Endothelial cell of umbilical vein (primary cell): ENCODE data around the gene BNC2. TPM values are rescaled to one million over a fixed set of nuclear protein-coding genes. Genes with fewer than 3 reads are reported as not detected.

Experiments used
- BruUV-seq: library from RNA; stranded (reverse); fragments of 400-500 nt; replicated peaks from 2 replicates; lab custom pipeline; 2021; lab: Mats Ljungman, UMichigan
- CTCF ChIA-PET: fragments of 300-600, 350-600 bp; sonication (Branson Sonifier 250); formaldehyde crosslinking; loops from one replicate; lab custom pipeline; 2021; ENCODE audit warnings: antibody characterized with exemption, inconsistent platforms; lab: Charles Lee
- POLR2A ChIA-PET: fragments of 300-600, 350-600 bp; sonication (Branson Sonifier 250); formaldehyde crosslinking; loops from one replicate; lab custom pipeline; 2021; ENCODE audit warnings: antibody characterized with exemption, inconsistent platforms; lab: Charles Lee
- DNase-seq: peaks from one replicate; pipeline ENCODE4 v3.0.0-alpha.2; 2011; ENCODE audit warnings: low read depth, low spot score
- FAIRE-seq: peaks from 2 replicates; lab custom pipeline; 2011; peaks lifted over from hg19 to GRCh38; lab: Jason Lieb, UNC
- H2AFZ ChIP-seq: 2 replicates; pipeline ENCODE4 v1.6.0; 2012; ENCODE audit warnings: low read depth, low read length, control low read depth, inconsistent platforms
- H3K27ac ChIP-seq: 2 replicates; pipeline ENCODE4 v1.5.1; 2011; ENCODE audit warnings: low read depth, mild to moderate bottlenecking, control low read depth, low read length, moderate library complexity; ENCODE audit not compliant: insufficient read depth
- H3K27me3 ChIP-seq, 2 experiments: 2 replicates each; pipeline versions ENCODE4 v1.6.0 to v1.6.1; 2011; ENCODE audit warnings: low read length in 2 of 2, mixed read lengths in 1 of 2; ENCODE audit not compliant: control insufficient read depth in 2 of 2, insufficient read depth in 2 of 2
- H3K36me3 ChIP-seq, 2 experiments: 2 replicates in 1 of 2; 3 replicates in 1 of 2; pipeline ENCODE4 v1.5.1; 2011; ENCODE audit warnings: low read length in 2 of 2, mild to moderate bottlenecking in 1 of 2, moderate library complexity in 1 of 2; ENCODE audit not compliant: control insufficient read depth in 2 of 2, insufficient read depth in 2 of 2; ENCODE audit errors: extremely low read depth in 1 of 2
- H3K4me1 ChIP-seq: 3 replicates; pipeline ENCODE4 v1.5.1; 2011; ENCODE audit warnings: mild to moderate bottlenecking, low read length; ENCODE audit not compliant: control insufficient read depth, insufficient read depth; ENCODE audit errors: extremely low read depth
- H3K4me2 ChIP-seq: 2 replicates; pipeline ENCODE4 v1.6.1; 2011; ENCODE audit warnings: low read length, control low read depth, mixed read lengths; ENCODE audit not compliant: insufficient read depth
- H3K4me3 ChIP-seq, 3 experiments: fragments of 200-600 bp in 1 of 3; sonication (generic), shearing (Covaris generic) in 1 of 3; replicated peaks in 1 of 3; 2 replicates each; pipeline ENCODE4 v1.5.1; 2011 to 2016; ENCODE audit warnings: control low read depth in 3 of 3, low read length in 3 of 3, mild to moderate bottlenecking in 2 of 3, inconsistent platforms in 1 of 3, low read depth in 1 of 3, moderate library complexity in 1 of 3; ENCODE audit not compliant: insufficient read depth in 1 of 3
- H3K79me2 ChIP-seq: 2 replicates; pipeline ENCODE4 v1.6.0; 2012; ENCODE audit warnings: low read length, inconsistent platforms; ENCODE audit not compliant: control insufficient read depth, insufficient read depth
- H3K9ac ChIP-seq: replicated peaks from 2 replicates; pipeline ENCODE3; 2011; ENCODE audit warnings: low read length, control low read depth; ENCODE audit not compliant: insufficient read depth; ENCODE audit errors: extremely low read depth
- H3K9me1 ChIP-seq: replicated peaks from 3 replicates; pipeline ENCODE4 v1.6.0; 2011; ENCODE audit warnings: mild to moderate bottlenecking, low read length; ENCODE audit not compliant: control insufficient read depth, insufficient read depth; ENCODE audit errors: extremely low read depth
- H3K9me3 ChIP-seq: replicated peaks from 2 replicates; pipeline ENCODE4 v1.5.1; 2012; ENCODE audit warnings: low read length, inconsistent platforms; ENCODE audit not compliant: control insufficient read depth, insufficient read depth
- H4K20me1 ChIP-seq: replicated peaks from 2 replicates; pipeline ENCODE3; 2011; ENCODE audit warnings: mild to moderate bottlenecking, low read length; ENCODE audit not compliant: control insufficient read depth, insufficient read depth; ENCODE audit errors: extremely low read depth
- CTCF ChIP-seq, 2 donors: IDR thresholded peaks; 1 replicate in 1 of 2; 2 replicates in 1 of 2; pipeline ENCODE4 v1.5.1; 2011; ENCODE audit warnings: low read length in 2 of 2, mild to moderate bottlenecking in 2 of 2, moderate library complexity in 2 of 2, control low read depth in 1 of 2, inconsistent platforms in 1 of 2, low read depth in 1 of 2; ENCODE audit not compliant: insufficient read depth in 1 of 2; ENCODE audit errors: extremely low read depth in 1 of 2
- EZH2 ChIP-seq: IDR thresholded peaks from 2 replicates; pipeline ENCODE4 v1.6.1; 2012; ENCODE audit warnings: borderline replicate concordance, low read depth, mild to moderate bottlenecking, moderate library complexity, low read length, inconsistent platforms; ENCODE audit not compliant: severe bottlenecking
- GATA2 ChIP-seq: IDR thresholded peaks from 2 replicates; pipeline ENCODE4 v1.7.0; 2011; ENCODE audit warnings: low read depth, mild to moderate bottlenecking, moderate library complexity, mixed read lengths, low read length; ENCODE audit not compliant: insufficient read length, insufficient read depth
- JUN ChIP-seq: IDR thresholded peaks from 2 replicates; pipeline ENCODE4 v1.6.1; 2011; ENCODE audit warnings: borderline replicate concordance, low read depth; ENCODE audit not compliant: insufficient read length, insufficient read depth
- MAX ChIP-seq: IDR thresholded peaks from 2 replicates; pipeline ENCODE4 v1.6.1; 2011; ENCODE audit not compliant: insufficient read depth, insufficient read length
- MYC ChIP-seq: IDR thresholded peaks from one replicate; pipeline ENCODE4 v1.6.1; 2011; ENCODE audit warnings: mild to moderate bottlenecking, low read depth, low read length
- POLR2A ChIP-seq: IDR thresholded peaks from 2 replicates; pipeline ENCODE4 v1.6.1; 2012; ENCODE audit warnings: low read depth, mild to moderate bottlenecking, control low read depth, low read length
- POLR2AphosphoS5 ChIP-seq: IDR thresholded peaks from 2 replicates; pipeline ENCODE4 v1.6.1; 2012; ENCODE audit warnings: low read depth, mild to moderate bottlenecking, control low read depth, low read length, moderate library complexity; ENCODE audit not compliant: insufficient read depth
- dilution Hi-C: fragments of 300-500 bp; cut with MboI; formaldehyde crosslinking; loops from one replicate; pipeline ENCODE4 v1.15.0; 2019; ENCODE audit warnings: low sequenced_read_pairs; ENCODE audit not compliant: extremely low pct_ligation_motif_present
- intact Hi-C: fragments of 100-400 bp; cut with micrococcal nuclease; formaldehyde crosslinking; loops from one replicate; pipeline ENCODE4 v1.10.0; 2022
- polyA plus RNA-seq, 4 experiments: library from polyadenylated mRNA; depleted of rRNA in 3 of 4; stranded (reverse) in 3 of 4; unstranded in 1 of 4; fragments of >200 nt; gene quantifications; 2 replicates each; pipeline versions ENCODE4 v1.2.1 to v1.2.3, GENCODE V29; 2011 to 2012; ENCODE audit warnings: missing spikeins in 1 of 4
- total RNA-seq: library from RNA; stranded (reverse); gene quantifications from 2 replicates; pipeline ENCODE4 v1.2.3, GENCODE V29; 2021

Gene BNC2
- total and polyA plus RNA-seq, 2 donors (not counting 3 experiments of a cell fraction or from before 2014, with no cell fraction given): 12.1 to 34.3 TPM

- Histone ChIP-seq H4K20me1 (no peaks in the 10 kb centered on the region), H3K36me3 (no peaks in the 10 kb centered on the region), H3K79me2 (peaks cover 2% of the 10 kb centered on the region), H3K4me1 (peaks cover 7% of the 10 kb centered on the region), H3K4me3 (no peak overlapping the region), H2AFZ (no peak overlapping the region), H3K27ac (no peak overlapping the region), H3K9ac (no peak overlapping the region), H3K4me2 (no peak overlapping the region), H3K27me3 (no peaks in the 10 kb centered on the region), H3K9me3 (no peaks in the 10 kb centered on the region), H3K9me1 (no peaks in the 10 kb centered on the region)
- FAIRE-seq: no peak
- intact Hi-C loops: no loop called here
- no TSS peak for BruUV-seq
- POLR2A ChIA-PET: interaction anchor here (0.6 kb wide), 1 partner anchor 80 kb away, joined by 3 read pairs; no protein-coding TSS in a partner anchor
- no peak for TF ChIP-seq POLR2AphosphoS5
- TF ChIP-seq EZH2: no peak
- TF ChIP-seq MAX: no peak
- no peak for TF ChIP-seq CTCF (IDR thresholded peaks at IDR 0.05; ENCODE audit: extremely low read depth in 1 of 2, insufficient read depth in 1 of 2, low read depth in 1 of 2, low read length in 2 of 2)
- no peak for TF ChIP-seq POLR2A
- no peak for TF ChIP-seq GATA2
- no peak for TF ChIP-seq JUN
- no peak for TF ChIP-seq MYC
- dilution Hi-C loops: no loop called here
- no peak for DNase-seq
- CTCF ChIA-PET: no interaction called here
These were observed 272.2 kb downstream of the BNC2 start for GRCh38 chr9:16598316-16598715.
